DOHH2 (cell line): ENCODE measurements around the gene TMEM86A.

Experiments used
- CTCF ChIP-seq: fragments of 200-600 bp; sonication (generic); IDR thresholded peaks from one replicate; pipeline ENCODE4 v1.5.1; 2014; ENCODE audit warnings: antibody characterized with exemption, mild to moderate bottlenecking, low read depth, low read length; ENCODE audit not compliant: poor library complexity, severe bottlenecking
- EZH2phosphoT487 ChIP-seq: fragments of 200-600 bp; sonication (generic); IDR thresholded peaks from 2 replicates; pipeline ENCODE4 v1.6.1; 2017; ENCODE audit warnings: borderline replicate concordance, mild to moderate bottlenecking, antibody characterized with exemption, low read length, moderate library complexity, mixed read lengths

DNA sequence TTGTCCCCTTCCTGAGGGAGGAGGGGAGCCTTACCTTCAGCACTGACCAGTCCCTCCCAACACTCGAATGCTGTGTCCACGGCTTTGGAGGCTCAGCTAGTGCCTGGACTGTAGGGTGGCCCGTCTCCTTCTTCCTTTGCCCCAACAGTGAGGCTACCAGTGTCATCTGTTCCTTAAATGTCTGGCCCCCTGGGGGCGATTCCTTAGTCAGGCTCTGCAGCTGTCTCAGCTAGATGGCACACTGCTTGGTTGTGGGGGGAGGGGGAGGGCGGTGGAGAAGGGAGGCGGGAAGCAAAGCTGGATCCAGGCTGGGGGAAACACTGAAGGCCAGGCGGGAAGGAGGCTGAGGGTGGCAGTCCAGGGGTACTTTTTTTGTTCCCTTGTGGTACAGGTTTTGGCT is 27.5 kb downstream of the TMEM86A start, which contains the start of gene IGSF22:
- TF ChIP-seq CTCF (no peak), EZH2phosphoT487 (no peak)
